Caco-2 (cell line): ENCODE measurements around the gene CD151. TPM values are rescaled to one million over a fixed set of nuclear protein-coding genes. Genes with fewer than 3 reads are reported as not detected.
A peak's percentile ranks its signal among the peaks of the same experiment; 100 is the strongest.

Source experiments
- BruUV-seq: library from RNA; stranded (reverse); fragments of 400-500 nt; replicated peaks from 2 replicates; lab custom pipeline; 2021; lab: Mats Ljungman, UMichigan
- CTCF ChIA-PET: fragments of 300-600 bp; sonication (Branson Sonifier 250); formaldehyde crosslinking; loops from one replicate; lab custom pipeline; 2022; ENCODE audit warnings: antibody characterized with exemption; lab: Charles Lee
- POLR2A ChIA-PET: fragments of 300-600 bp; sonication (Branson Sonifier 250); formaldehyde crosslinking; loops from one replicate; lab custom pipeline; 2022; ENCODE audit warnings: antibody characterized with exemption; lab: Charles Lee
- DNase-seq, 2 experiments: peaks; one replicate each; pipeline versions ENCODE4 v3.0.0 to v3.0.0-alpha.2; 2020 to 2022
- H3K27me3 ChIP-seq: replicated peaks from 2 replicates; pipeline ENCODE4 v1.6.0; 2011; ENCODE audit warnings: low read length; ENCODE audit not compliant: control insufficient read depth, insufficient read depth
- H3K36me3 ChIP-seq: 2 replicates; pipeline ENCODE4 v1.5.1; 2011; ENCODE audit warnings: low read length; ENCODE audit not compliant: control insufficient read depth, insufficient read depth
- H3K4me1 ChIP-seq: fragments of 250-450 bp; sonication (Bioruptor Pico); 2 replicates; pipeline ENCODE4 v1.5.1; 2020; ENCODE audit warnings: mild to moderate bottlenecking
- H3K4me3 ChIP-seq: 2 replicates; pipeline ENCODE4 v1.5.1; 2011; ENCODE audit warnings: low read depth, mild to moderate bottlenecking, control low read depth, low read length
- H3K9me3 ChIP-seq: fragments of 250-450 bp; sonication (Bioruptor Pico); 2 replicates; pipeline ENCODE4 v1.5.1; 2020; ENCODE audit warnings: mild to moderate bottlenecking, moderate library complexity
- H3K27ac Mint-ChIP-seq: one replicate; pipeline ENCODE4 v1.8.0; 2022; ENCODE audit warnings: mixed read lengths; ENCODE audit not compliant: unreplicated experiment
- H3K27me3 Mint-ChIP-seq: one replicate; pipeline ENCODE4 v1.8.0; 2022; ENCODE audit warnings: mixed read lengths; ENCODE audit not compliant: insufficient read depth, unreplicated experiment
- H3K36me3 Mint-ChIP-seq: one replicate; pipeline ENCODE4 v1.8.0; 2022; ENCODE audit warnings: mild to moderate bottlenecking, mixed read lengths; ENCODE audit not compliant: insufficient read depth, unreplicated experiment
- H3K4me1 Mint-ChIP-seq: one replicate; pipeline ENCODE4 v1.8.0; 2022; ENCODE audit warnings: low read depth, mixed read lengths; ENCODE audit not compliant: unreplicated experiment
- H3K4me3 Mint-ChIP-seq: one replicate; pipeline ENCODE4 v1.8.0; 2022; ENCODE audit warnings: mild to moderate bottlenecking, moderate library complexity, mixed read lengths; ENCODE audit not compliant: unreplicated experiment
- H3K9me3 Mint-ChIP-seq: one replicate; pipeline ENCODE4 v1.8.0; 2022; ENCODE audit warnings: mixed read lengths; ENCODE audit not compliant: unreplicated experiment
- intact Hi-C: fragments of 100-400 bp; cut with micrococcal nuclease; formaldehyde crosslinking; loops from one replicate; pipeline ENCODE4 v1.10.0; 2022; ENCODE audit not compliant: unreplicated experiment
- total RNA-seq: library from RNA; stranded (reverse); gene quantifications from 2 replicates; pipeline ENCODE4 v1.2.3, GENCODE V29; 2022
- TF ChIP-seq, protein P1 (sequence below), 2 experiments: fragments of 200-600 bp in 1 of 2; IDR thresholded peaks; 1 replicate in 1 of 2; 2 replicates in 1 of 2; pipeline versions ENCODE4 v1.5.1 to v1.8.0; 2011 to 2022; ENCODE audit warnings: antibody characterized with exemption in 1 of 2, control low read depth in 1 of 2, inconsistent platforms in 1 of 2, low read depth in 1 of 2, low read length in 1 of 2, mild to moderate bottlenecking in 1 of 2, moderate library complexity in 1 of 2; ENCODE audit not compliant: insufficient read depth in 1 of 2, severe bottlenecking in 1 of 2, unreplicated experiment in 1 of 2

The CD151 gene
- total RNA-seq, 1 experiment from 2014 or later = 268 TPM

DNA sequence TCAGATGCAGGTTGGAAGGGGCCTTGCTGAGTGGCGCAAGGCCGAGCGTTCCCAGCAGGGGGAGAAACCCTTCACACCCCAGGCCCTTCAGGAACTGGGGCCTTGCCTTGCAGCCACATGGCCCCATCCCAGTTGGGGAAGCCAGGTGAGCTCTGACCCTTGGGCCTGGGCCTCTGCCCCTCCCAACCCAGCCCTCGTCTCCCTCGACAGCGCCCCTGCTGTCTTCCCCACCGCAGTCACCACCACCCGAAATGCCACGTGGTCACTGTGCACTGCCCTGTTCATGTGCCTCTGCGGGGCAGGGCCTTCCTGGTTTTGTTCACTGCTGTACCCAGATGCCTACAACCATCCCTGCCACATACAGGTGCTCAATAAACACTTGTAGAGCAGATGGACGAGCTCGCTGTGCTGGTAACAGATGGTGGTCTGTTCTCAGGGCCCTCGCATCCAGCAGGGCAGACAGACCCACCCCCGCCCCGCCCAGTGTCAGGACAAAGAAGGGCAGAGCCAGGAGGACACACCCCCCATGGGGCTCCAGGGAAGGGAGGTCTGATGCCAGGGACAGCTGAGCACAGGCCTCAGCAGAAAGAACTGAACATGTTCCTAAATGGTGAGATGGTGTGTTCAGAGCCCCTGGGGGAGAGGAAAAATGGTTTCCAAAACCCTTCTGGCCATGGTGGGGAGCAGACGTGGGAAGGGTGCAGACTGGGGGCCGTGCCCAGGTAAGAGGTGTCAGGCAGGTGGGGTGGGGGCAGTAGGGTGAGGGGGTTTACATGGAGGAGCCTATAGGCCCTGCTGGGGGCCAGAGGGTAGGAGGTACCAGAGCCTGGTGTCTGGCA lies 5.9 kb downstream of the CD151 start:
- Mint-ChIP-seq H3K4me3 (no peak overlapping the region), H3K4me1 (peaks cover 18% of the 10 kb centered on the region), H3K27ac (peak overlapping the region; percentile 78), H3K9me3 (no peaks in the 10 kb centered on the region), H3K27me3 (no peaks in the 10 kb centered on the region), H3K36me3 (peaks cover 84% of the 10 kb centered on the region)
- H3K27me3 ChIP-seq = no peaks in the 10 kb centered on the region
- DNase-seq = peak in 1 of 2 experiments; percentile 63
- peaks cover 8% of the 10 kb centered on the region for H3K36me3 ChIP-seq
- POLR2A ChIA-PET = interaction anchor here (0.5 kb wide), 2 partner anchors 20 to 403 kb away, joined by 6 read pairs; partner anchors contain the start of gene PNPLA2
- BruUV-seq = TSS peak; percentile 24
- peaks cover 23% of the 10 kb centered on the region for H3K4me1 ChIP-seq
- TF ChIP-seq, protein P1, sequence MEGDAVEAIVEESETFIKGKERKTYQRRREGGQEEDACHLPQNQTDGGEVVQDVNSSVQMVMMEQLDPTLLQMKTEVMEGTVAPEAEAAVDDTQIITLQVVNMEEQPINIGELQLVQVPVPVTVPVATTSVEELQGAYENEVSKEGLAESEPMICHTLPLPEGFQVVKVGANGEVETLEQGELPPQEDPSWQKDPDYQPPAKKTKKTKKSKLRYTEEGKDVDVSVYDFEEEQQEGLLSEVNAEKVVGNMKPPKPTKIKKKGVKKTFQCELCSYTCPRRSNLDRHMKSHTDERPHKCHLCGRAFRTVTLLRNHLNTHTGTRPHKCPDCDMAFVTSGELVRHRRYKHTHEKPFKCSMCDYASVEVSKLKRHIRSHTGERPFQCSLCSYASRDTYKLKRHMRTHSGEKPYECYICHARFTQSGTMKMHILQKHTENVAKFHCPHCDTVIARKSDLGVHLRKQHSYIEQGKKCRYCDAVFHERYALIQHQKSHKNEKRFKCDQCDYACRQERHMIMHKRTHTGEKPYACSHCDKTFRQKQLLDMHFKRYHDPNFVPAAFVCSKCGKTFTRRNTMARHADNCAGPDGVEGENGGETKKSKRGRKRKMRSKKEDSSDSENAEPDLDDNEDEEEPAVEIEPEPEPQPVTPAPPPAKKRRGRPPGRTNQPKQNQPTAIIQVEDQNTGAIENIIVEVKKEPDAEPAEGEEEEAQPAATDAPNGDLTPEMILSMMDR (IDR thresholded peaks at IDR 0.05; ENCODE audit: insufficient read depth in 1 of 2, low read depth in 1 of 2, low read length in 1 of 2, severe bottlenecking in 1 of 2, unreplicated experiment in 1 of 2) = peak; percentile 27 to 41
- intact Hi-C loops = no loop called here
- H3K9me3 ChIP-seq = no peaks in the 10 kb centered on the region
- CTCF ChIA-PET = interaction anchor here (0.6 to 1.6 kb wide), 2 partner anchors 9 to 270 kb away, joined by 4 to 5 read pairs; no protein-coding TSS in a partner anchor
- no peak overlapping the region for H3K4me3 ChIP-seq

DNA sequence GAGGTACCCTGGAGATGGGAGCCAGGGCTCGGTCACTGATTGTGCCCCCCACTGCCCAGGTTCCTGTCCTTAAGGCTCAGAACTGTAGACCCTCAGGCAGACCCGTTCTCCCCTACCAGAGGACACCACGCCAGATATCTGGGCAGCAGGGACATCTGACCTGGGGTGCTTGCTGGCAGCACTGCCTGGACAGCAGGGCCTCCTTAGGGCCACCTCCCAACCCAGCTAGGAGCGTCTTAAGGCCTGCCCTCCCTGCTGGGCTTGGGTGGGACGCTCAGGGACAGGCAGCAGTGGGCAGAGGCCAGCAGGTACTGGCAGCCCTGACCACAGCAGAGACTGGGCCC lies 6.5 kb downstream of the CD151 start:
- no peaks in the 10 kb centered on the region for H3K27me3 Mint-ChIP-seq
- H3K27ac Mint-ChIP-seq = peak overlapping the region; percentile 78
- Histone ChIP-seq H3K4me3 (no peak overlapping the region), H3K9me3 (no peaks in the 10 kb centered on the region), H3K36me3 (peaks cover 8% of the 10 kb centered on the region), H3K4me1 (peaks cover 24% of the 10 kb centered on the region), H3K27me3 (no peaks in the 10 kb centered on the region)
- POLR2A ChIA-PET = interaction anchor here (0.5 kb wide), 2 partner anchors 20 to 404 kb away, joined by 6 read pairs; partner anchors contain the start of gene PNPLA2
- no peak for DNase-seq
- H3K9me3 Mint-ChIP-seq = no peaks in the 10 kb centered on the region
- CTCF ChIA-PET = interaction anchor here (1.6 kb wide), 1 partner anchor 10 kb away, joined by 4 read pairs; no protein-coding TSS in a partner anchor
- H3K36me3 Mint-ChIP-seq = peaks cover 78% of the 10 kb centered on the region
- H3K4me1 Mint-ChIP-seq = peaks cover 18% of the 10 kb centered on the region
- H3K4me3 Mint-ChIP-seq = no peak overlapping the region
- intact Hi-C loops = no loop called here
- BruUV-seq = no TSS peak
- TF ChIP-seq, protein P1 (IDR thresholded peaks at IDR 0.05; ENCODE audit: insufficient read depth in 1 of 2, low read depth in 1 of 2, low read length in 1 of 2, severe bottlenecking in 1 of 2, unreplicated experiment in 1 of 2) = no peak

DNA sequence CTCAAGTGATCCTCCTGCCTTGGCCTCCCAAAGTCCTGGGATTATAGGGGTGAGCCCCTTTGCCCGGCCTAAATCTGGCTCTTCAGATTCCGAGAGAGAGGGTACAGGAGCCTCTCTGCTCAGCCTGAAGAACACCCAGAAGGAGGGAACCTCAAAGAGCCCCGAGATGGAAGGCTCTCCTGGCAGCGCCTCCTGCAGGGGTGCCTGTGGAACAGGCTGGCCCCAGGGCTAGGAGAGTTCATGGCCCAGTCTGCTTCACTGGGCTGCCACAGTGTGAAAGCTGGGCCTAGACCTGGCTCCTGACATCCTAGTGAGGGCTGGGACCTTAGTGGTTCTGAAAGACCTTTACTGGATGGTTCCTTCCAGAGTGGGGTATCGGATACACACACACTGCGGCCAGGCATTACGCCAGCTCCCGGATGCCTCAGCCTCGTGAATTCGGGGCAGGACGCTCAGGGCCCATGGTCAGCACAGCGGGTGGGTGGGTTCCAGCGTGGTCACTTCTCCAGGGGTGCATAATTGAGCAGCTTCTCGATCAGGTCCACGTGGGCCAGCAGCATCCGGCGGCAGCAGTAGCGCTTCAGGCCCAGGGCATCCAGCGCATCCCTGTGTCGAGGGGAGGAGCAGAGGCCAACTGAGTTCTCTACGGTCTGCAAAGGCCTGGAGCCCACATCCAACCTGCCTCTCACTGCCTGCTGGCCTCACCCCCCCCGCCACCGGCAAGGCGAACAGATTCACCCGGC lies 7.3 kb downstream of the CD151 start:
- Histone ChIP-seq H3K4me1 (peaks cover 23% of the 10 kb centered on the region), H3K9me3 (no peaks in the 10 kb centered on the region), H3K27me3 (no peaks in the 10 kb centered on the region), H3K36me3 (peaks cover 8% of the 10 kb centered on the region), H3K4me3 (no peak overlapping the region)
- H3K4me1 Mint-ChIP-seq = peaks cover 18% of the 10 kb centered on the region
- TF ChIP-seq, protein P1 (IDR thresholded peaks at IDR 0.05; ENCODE audit: insufficient read depth in 1 of 2, low read depth in 1 of 2, low read length in 1 of 2, severe bottlenecking in 1 of 2, unreplicated experiment in 1 of 2) = peak in 1 of 2 experiments; percentile 18
- H3K27me3 Mint-ChIP-seq = no peaks in the 10 kb centered on the region
- intact Hi-C loops = no loop called here
- ChIA-PET CTCF (no interaction called here), POLR2A (interaction anchor here (1.0 kb wide), 1 partner anchor 8 kb away, joined by 3 read pairs; no protein-coding TSS in a partner anchor)
- no TSS peak for BruUV-seq
- peaks cover 78% of the 10 kb centered on the region for H3K36me3 Mint-ChIP-seq
- H3K4me3 Mint-ChIP-seq = peak overlapping the region; percentile 90
- H3K27ac Mint-ChIP-seq = peak overlapping the region; percentile 85
- no peak for DNase-seq
- no peaks in the 10 kb centered on the region for H3K9me3 Mint-ChIP-seq
